ENCODE data around the gene AUTS2.

The AUTS2 gene

GRCh38 chr7:70758646-70759045, 1160.4 kb downstream of the AUTS2 start:
- DNase-seq (ENCODE audit: low read depth) = no peak

GRCh38 chr7:70759674-70760073, 1161.4 kb downstream of the AUTS2 start:
- DNase-seq (ENCODE audit: low read depth) = no peak

- no peak for DNase-seq (ENCODE audit: low read depth)
Measured at GRCh38 chr7:70761711-70762328, 1163.5 kb downstream of the AUTS2 start.

- no peak for DNase-seq (ENCODE audit: low read depth)
Measured at GRCh38 chr7:70762696-70763095, 1164.4 kb downstream of the AUTS2 start.

GRCh38 chr7:70763961-70764691, 1165.9 kb downstream of the AUTS2 start:
- no peak for DNase-seq (ENCODE audit: low read depth)

GRCh38 chr7:70764701-70765208, 1166.5 kb downstream of the AUTS2 start:
- DNase-seq (ENCODE audit: low read depth) = no peak

GRCh38 chr7:70765651-70766050, 1167.4 kb downstream of the AUTS2 start:
- DNase-seq (ENCODE audit: low read depth) = no peak

- DNase-seq (ENCODE audit: low read depth) = no peak
Measured at GRCh38 chr7:70766109-70766508, 1167.8 kb downstream of the AUTS2 start.

- no peak for DNase-seq (ENCODE audit: low read depth)
Measured at GRCh38 chr7:70766694-70767093, 1168.4 kb downstream of the AUTS2 start.

GRCh38 chr7:70770154-70770553, 1171.9 kb downstream of the AUTS2 start:
- DNase-seq (ENCODE audit: low read depth) = no peak

- no peak for DNase-seq (ENCODE audit: low read depth)
Measured at GRCh38 chr7:70771451-70771850, 1173.2 kb downstream of the AUTS2 start.

- no peak for DNase-seq (ENCODE audit: low read depth)
Measured at GRCh38 chr7:70772891-70773290, 1174.6 kb downstream of the AUTS2 start.

GRCh38 chr7:70773406-70773805, 1175.1 kb downstream of the AUTS2 start:
- DNase-seq (ENCODE audit: low read depth) = no peak

- DNase-seq (ENCODE audit: low read depth) = no peak
Measured at GRCh38 chr7:70774950-70775527, 1176.8 kb downstream of the AUTS2 start.

- DNase-seq (ENCODE audit: low read depth) = no peak
Measured at GRCh38 chr7:70775570-70776156, 1177.4 kb downstream of the AUTS2 start.

- DNase-seq (ENCODE audit: low read depth) = no peak
Measured at GRCh38 chr7:70776627-70777101, 1178.4 kb downstream of the AUTS2 start.

- DNase-seq (ENCODE audit: low read depth) = no peak
Measured at GRCh38 chr7:70777251-70777650, 1179.0 kb downstream of the AUTS2 start.

- DNase-seq (ENCODE audit: low read depth) = no peak
Measured at GRCh38 chr7:70778585-70778984, 1180.3 kb downstream of the AUTS2 start.

- DNase-seq (ENCODE audit: low read depth) = no peak
Measured at GRCh38 chr7:70779321-70779720, 1181.0 kb downstream of the AUTS2 start.

GRCh38 chr7:70781922-70782311, 1183.6 kb downstream of the AUTS2 start:
- no peak for DNase-seq (ENCODE audit: low read depth)

GRCh38 chr7:70782796-70783195, 1184.5 kb downstream of the AUTS2 start:
- DNase-seq (ENCODE audit: low read depth) = no peak

- DNase-seq (ENCODE audit: low read depth) = no peak
Measured at GRCh38 chr7:70785427-70785826, 1187.2 kb downstream of the AUTS2 start.

- no peak for DNase-seq (ENCODE audit: low read depth)
Measured at GRCh38 chr7:70786076-70786475, 1187.8 kb downstream of the AUTS2 start.

Data from stimulated activated CD8-positive, alpha-beta memory T cell treated with anti-CD3 and anti-CD28 coated beads, Interleukin-15, amount 100 ng/mL, for 24 hours (primary cell).